GM10266 (cell line): Measurements from ENCODE around the gene GAB2.

Experiments used
- DNase-seq: peaks from one replicate; pipeline ENCODE4 v3.0.0; 2012; ENCODE audit errors: extremely low spot score
- TF ChIP-seq, protein P1 (sequence below): IDR thresholded peaks from 2 replicates; pipeline ENCODE4 v1.5.1; 2012; ENCODE audit warnings: mild to moderate bottlenecking, low read depth; ENCODE audit not compliant: control insufficient read depth, insufficient read depth; ENCODE audit errors: missing control alignments

Gene GAB2

GRCh38 chr11:78453140-78453935 is 35.7 kb upstream of the GAB2 start:
- TF ChIP-seq, protein P1, sequence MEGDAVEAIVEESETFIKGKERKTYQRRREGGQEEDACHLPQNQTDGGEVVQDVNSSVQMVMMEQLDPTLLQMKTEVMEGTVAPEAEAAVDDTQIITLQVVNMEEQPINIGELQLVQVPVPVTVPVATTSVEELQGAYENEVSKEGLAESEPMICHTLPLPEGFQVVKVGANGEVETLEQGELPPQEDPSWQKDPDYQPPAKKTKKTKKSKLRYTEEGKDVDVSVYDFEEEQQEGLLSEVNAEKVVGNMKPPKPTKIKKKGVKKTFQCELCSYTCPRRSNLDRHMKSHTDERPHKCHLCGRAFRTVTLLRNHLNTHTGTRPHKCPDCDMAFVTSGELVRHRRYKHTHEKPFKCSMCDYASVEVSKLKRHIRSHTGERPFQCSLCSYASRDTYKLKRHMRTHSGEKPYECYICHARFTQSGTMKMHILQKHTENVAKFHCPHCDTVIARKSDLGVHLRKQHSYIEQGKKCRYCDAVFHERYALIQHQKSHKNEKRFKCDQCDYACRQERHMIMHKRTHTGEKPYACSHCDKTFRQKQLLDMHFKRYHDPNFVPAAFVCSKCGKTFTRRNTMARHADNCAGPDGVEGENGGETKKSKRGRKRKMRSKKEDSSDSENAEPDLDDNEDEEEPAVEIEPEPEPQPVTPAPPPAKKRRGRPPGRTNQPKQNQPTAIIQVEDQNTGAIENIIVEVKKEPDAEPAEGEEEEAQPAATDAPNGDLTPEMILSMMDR = no peak
- DNase-seq = peak; percentile 14

DNA sequence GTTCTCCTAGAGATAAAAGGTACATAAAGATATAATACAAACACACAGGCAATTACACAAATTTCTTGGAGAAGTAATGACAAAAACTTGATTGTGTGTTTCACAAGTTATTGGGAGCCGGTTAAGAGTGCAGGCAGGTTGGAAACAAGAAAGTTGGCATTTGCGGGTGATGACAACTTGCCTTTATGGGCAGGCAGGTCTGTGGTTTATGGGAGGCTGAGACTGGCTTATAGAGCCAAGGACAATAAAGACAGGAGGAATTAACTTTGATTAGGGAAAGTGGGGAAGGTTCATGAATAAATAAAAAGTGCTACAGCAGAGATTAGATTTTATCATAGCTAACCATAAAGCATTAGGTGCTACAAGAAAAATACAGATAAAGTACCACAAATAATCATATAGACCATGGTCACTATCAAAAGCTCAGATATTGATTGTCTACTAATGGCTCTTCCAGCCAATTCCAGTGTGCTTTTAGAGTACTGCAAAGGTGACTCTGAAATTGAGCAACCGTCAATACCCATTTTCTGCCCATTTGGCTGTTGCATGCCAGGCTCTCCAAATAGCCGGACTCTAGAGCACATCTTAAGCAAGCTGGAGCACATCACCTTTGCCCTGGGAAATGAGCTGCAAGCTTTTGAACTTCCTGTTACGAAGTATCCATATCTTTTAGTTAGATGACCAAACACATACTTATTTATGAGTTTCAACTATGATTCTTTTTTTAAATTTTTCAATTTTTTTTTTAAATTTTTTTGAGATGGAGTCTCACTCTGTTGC is 33.9 kb upstream of the GAB2 start:
- no peak for DNase-seq
- TF ChIP-seq, protein P1 = no peak

DNA sequence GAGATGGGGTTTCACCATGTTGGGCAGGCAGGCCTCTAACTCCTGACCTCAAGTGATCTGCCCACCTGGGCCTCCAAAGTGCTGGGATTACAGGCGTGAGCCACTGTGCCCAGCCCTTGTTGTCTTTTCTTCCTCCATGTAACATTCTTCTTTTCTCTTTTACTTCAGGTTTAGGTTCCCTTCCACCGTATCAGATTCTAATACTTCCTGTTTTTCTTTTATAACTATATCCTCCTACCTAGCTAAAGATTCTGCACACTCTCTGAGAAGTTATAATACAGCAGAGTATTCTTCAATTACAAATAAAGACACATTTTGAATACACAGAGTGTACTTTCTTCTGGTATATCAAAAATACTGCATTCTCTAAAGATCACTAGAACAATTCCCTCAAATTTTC is 33.2 kb upstream of the GAB2 start:
- DNase-seq = no peak
- TF ChIP-seq, protein P1 = no peak

GRCh38 chr11:78449866-78450265 is 32.2 kb upstream of the GAB2 start:
- TF ChIP-seq, protein P1 = no peak
- no peak for DNase-seq

DNA sequence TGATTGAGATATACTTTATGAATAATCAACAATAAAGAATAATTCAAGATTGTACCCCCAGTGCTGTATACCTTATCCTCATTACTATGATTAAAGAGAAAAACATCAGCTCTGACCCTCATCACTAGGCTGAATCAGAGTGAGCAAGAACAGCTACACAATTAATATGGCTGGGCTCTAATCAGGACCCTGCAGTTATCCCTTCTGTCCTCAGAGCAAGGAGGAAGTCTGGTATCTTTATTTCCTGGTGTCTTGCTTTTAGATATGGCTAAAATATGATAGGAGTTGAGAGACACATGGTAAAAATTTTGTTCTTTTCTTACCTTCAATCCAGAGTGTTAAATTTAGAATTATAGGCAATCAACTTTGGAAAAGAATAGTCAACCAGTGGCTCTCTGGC is 28.6 kb upstream of the GAB2 start:
- TF ChIP-seq, protein P1 = no peak
- no peak for DNase-seq

DNA sequence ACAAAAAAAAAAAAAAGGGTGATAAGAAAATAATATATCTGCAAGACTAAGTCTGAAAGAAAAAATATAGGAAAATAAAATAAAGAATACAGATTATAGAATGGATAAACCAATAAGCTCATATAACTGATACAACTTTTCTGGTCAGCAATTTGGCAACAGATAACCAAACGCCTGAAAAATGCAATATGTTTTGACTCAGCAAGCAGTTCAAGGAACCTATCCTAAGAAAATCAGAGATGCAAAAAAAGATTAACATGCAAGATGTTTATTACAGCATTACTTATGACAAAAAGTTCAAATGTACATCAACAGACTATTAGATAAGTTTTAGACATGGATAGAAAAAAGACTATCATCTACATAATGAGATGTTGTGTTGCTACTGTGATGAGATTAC is 27.1 kb upstream of the GAB2 start:
- no peak for DNase-seq
- TF ChIP-seq, protein P1 = no peak

- TF ChIP-seq, protein P1 = no peak
- no peak for DNase-seq
Measured at GRCh38 chr11:78441956-78442355, 24.3 kb upstream of the GAB2 start.
